Aorta (tissue), 4 donors: ENCODE results near the gene ZNF574. TPM values are rescaled to one million over a fixed set of nuclear protein-coding genes. Genes with fewer than 3 reads are reported as not detected.

ENCODE experiments used
- polyA plus RNA-seq, 2 donors: library from polyadenylated mRNA; stranded (reverse); fragments of 200-250 nt; gene quantifications; one replicate each; pipeline ENCODE4 v1.2.3, GENCODE V29; 2013
- total RNA-seq, 2 donors: library from RNA; stranded (reverse); fragmentation: NEBNext Ultra II Directional; extraction: Animal tissue kit (Norgen Biotek cat#: 25700); gene quantifications; one replicate each; pipeline ENCODE4 v1.2.1, GENCODE V29; 2021
- donor health status: healthy with polysubstance abuse.
- donor health status: Bipolar disorder and iron deficiency.
- donor health status: DM: no; HTN: no; CAD: no.
- donor health status: DM: yes; HTN: yes; CAD: no.

ZNF574 gene
- total and polyA plus RNA-seq, 4 donors: 2.4 to 10.3 (median 7.9) TPM

Other genes starting within 250 kb of the ZNF574 start
- gene LYPD4, start 231.5 kb upstream of the ZNF574 start, total RNA-seq: not detected
- gene LYPD4, start 231.5 kb upstream of the ZNF574 start, polyA plus RNA-seq: not detected
- not detected for gene DMRTC2, start 231.1 kb upstream of the ZNF574 start, total RNA-seq
- not detected for gene DMRTC2, start 231.1 kb upstream of the ZNF574 start, polyA plus RNA-seq
- gene RPS19, start 215.9 kb upstream of the ZNF574 start, total RNA-seq: 1,000 to 10,000 TPM; 1,062 to 1,150 TPM
- 1,000 to 10,000 TPM; 2,268 to 2,335 TPM for gene RPS19, start 215.9 kb upstream of the ZNF574 start, polyA plus RNA-seq
- gene CD79A, start 198.9 kb upstream of the ZNF574 start, total RNA-seq: 1 to 10 TPM in 1 of 2 donors, under 1 TPM in 1; 0.96 to 1.3 TPM
- gene CD79A, start 198.9 kb upstream of the ZNF574 start, polyA plus RNA-seq: under 1 TPM; 0.49 to 0.63 TPM
- gene ARHGEF1, start 193.0 kb upstream of the ZNF574 start, total RNA-seq: 100 to 1,000 TPM in 1 of 2 donors, 10 to 100 TPM in 1; 95.5 to 137 TPM
- 100 to 1,000 TPM in 1 of 2 donors, 10 to 100 TPM in 1; 29.8 to 163 TPM for gene ARHGEF1, start 193.0 kb upstream of the ZNF574 start, polyA plus RNA-seq
- gene ERFL, start 147.7 kb upstream of the ZNF574 start, total RNA-seq: under 1 TPM; 0.51 to 0.81 TPM
- gene ERFL, start 147.7 kb upstream of the ZNF574 start, polyA plus RNA-seq: under 1 TPM in 1 of 2 donors, not detected in 1; 0.46 TPM
- gene RABAC1, start 116.8 kb upstream of the ZNF574 start, total RNA-seq: 100 to 1,000 TPM; 175 to 198 TPM
- 100 to 1,000 TPM; 223 to 376 TPM for gene RABAC1, start 116.8 kb upstream of the ZNF574 start, polyA plus RNA-seq
- gene ATP1A3, start 81.9 kb upstream of the ZNF574 start, total RNA-seq: not detected
- gene ATP1A3, start 81.9 kb upstream of the ZNF574 start, polyA plus RNA-seq: under 1 TPM in 1 of 2 donors, not detected in 1; 0.38 TPM
- gene GRIK5, start 6.0 kb upstream of the ZNF574 start, total RNA-seq: 10 to 100 TPM; 20.8 to 24.5 TPM
- gene GRIK5, start 6.0 kb upstream of the ZNF574 start, polyA plus RNA-seq: 10 to 100 TPM in 1 of 2 donors, 1 to 10 TPM in 1; 3.5 to 39.0 TPM
- gene POU2F2, start 56.3 kb downstream of the ZNF574 start, total RNA-seq: 1 to 10 TPM; 2.7 to 9.0 TPM
- gene POU2F2, start 56.3 kb downstream of the ZNF574 start, polyA plus RNA-seq: 1 to 10 TPM; 2.3 to 5.9 TPM
- gene DEDD2, start 141.5 kb downstream of the ZNF574 start, total RNA-seq: 10 to 100 TPM; 16.4 to 19.6 TPM
- 10 to 100 TPM; 19.8 to 33.8 TPM for gene DEDD2, start 141.5 kb downstream of the ZNF574 start, polyA plus RNA-seq
- 10 to 100 TPM in 1 of 2 donors, 1 to 10 TPM in 1; 8.2 to 12.3 TPM for gene ZNF526, start 144.1 kb downstream of the ZNF574 start, total RNA-seq
- gene ZNF526, start 144.1 kb downstream of the ZNF574 start, polyA plus RNA-seq: 1 to 10 TPM; 2.6 to 2.8 TPM
- 10 to 100 TPM; 28.8 to 34.4 TPM for gene GSK3A, start 166.4 kb downstream of the ZNF574 start, total RNA-seq
- 10 to 100 TPM; 36.1 to 40.7 TPM for gene GSK3A, start 166.4 kb downstream of the ZNF574 start, polyA plus RNA-seq
- 10 to 100 TPM; 74.9 to 99.5 TPM for gene ERF, start 179.0 kb downstream of the ZNF574 start, total RNA-seq
- gene ERF, start 179.0 kb downstream of the ZNF574 start, polyA plus RNA-seq: 10 to 100 TPM; 19.7 to 44.2 TPM
- gene CIC, start 193.1 kb downstream of the ZNF574 start, total RNA-seq: 100 to 1,000 TPM; 103 to 104 TPM
- 10 to 100 TPM; 14.3 to 44.6 TPM for gene CIC, start 193.1 kb downstream of the ZNF574 start, polyA plus RNA-seq
- gene PRR19, start 226.0 kb downstream of the ZNF574 start, total RNA-seq: under 1 TPM; 0.23 to 0.45 TPM
- gene PRR19, start 226.0 kb downstream of the ZNF574 start, polyA plus RNA-seq: not detected
- gene PAFAH1B3, start 226.5 kb downstream of the ZNF574 start, total RNA-seq: 1 to 10 TPM; 4.8 to 9.3 TPM
- gene PAFAH1B3, start 226.5 kb downstream of the ZNF574 start, polyA plus RNA-seq: 1 to 10 TPM; 2.3 to 8.4 TPM
- not detected for gene TMEM145, start 237.1 kb downstream of the ZNF574 start, total RNA-seq
- not detected for gene TMEM145, start 237.1 kb downstream of the ZNF574 start, polyA plus RNA-seq
- 10 to 100 TPM; 17.5 to 26.4 TPM for gene MEGF8, start 249.5 kb downstream of the ZNF574 start, total RNA-seq
- 1 to 10 TPM; 5.9 to 7.2 TPM for gene MEGF8, start 249.5 kb downstream of the ZNF574 start, polyA plus RNA-seq